T-helper 2 cell treated with Interferon-gamma antibody and Interleukin-4, amounts not matched to agents 5 μg/mL and 100 μg/mL, for 36 hours (primary cell): ENCODE results near the gene TBC1D7.

Experiments used
- DNase-seq: peaks from one replicate; pipeline ENCODE4 v3.0.0; 2021; ENCODE audit warnings: low spot score
- H3K27ac Mint-ChIP-seq: one replicate; pipeline ENCODE4 v1.8.0; 2021; ENCODE audit warnings: mild to moderate bottlenecking, mixed read lengths
- H3K27me3 Mint-ChIP-seq: one replicate; pipeline ENCODE4 v1.8.0; 2021; ENCODE audit warnings: low read depth, mixed read lengths
- H3K36me3 Mint-ChIP-seq: one replicate; pipeline ENCODE4 v1.8.0; 2021; ENCODE audit warnings: low read depth, mixed read lengths
- H3K4me1 Mint-ChIP-seq: one replicate; pipeline ENCODE4 v1.8.0; 2021; ENCODE audit warnings: low read depth, mixed read lengths
- H3K4me3 Mint-ChIP-seq: one replicate; pipeline ENCODE4 v1.8.0; 2022; ENCODE audit warnings: mild to moderate bottlenecking, moderate library complexity, mixed read lengths
- H3K9me3 Mint-ChIP-seq: one replicate; pipeline ENCODE4 v1.8.0; 2021; ENCODE audit warnings: mixed read lengths

The TBC1D7 gene

GRCh38 chr6:13328076-13328874, at the start of gene TBC1D7:
Gene TBC1D7, minus strand, starts transcription at chr6:13328537. Its CDS starts 1,639 bp downstream, at chr6:13326898.
- peaks cover 33% of the 10 kb centered on the region for H3K4me1 Mint-ChIP-seq
- DNase-seq, result peak; percentile 95
- H3K9me3 Mint-ChIP-seq, result no peaks in the 10 kb centered on the region
- peaks cover 21% of the 10 kb centered on the region for H3K36me3 Mint-ChIP-seq
- peak within 1 kb of the TSS; percentile 94 for H3K4me3 Mint-ChIP-seq
- H3K27me3 Mint-ChIP-seq, result no peaks in the 10 kb centered on the region
- peak within 1 kb of the TSS; percentile 92 for H3K27ac Mint-ChIP-seq

DNA sequence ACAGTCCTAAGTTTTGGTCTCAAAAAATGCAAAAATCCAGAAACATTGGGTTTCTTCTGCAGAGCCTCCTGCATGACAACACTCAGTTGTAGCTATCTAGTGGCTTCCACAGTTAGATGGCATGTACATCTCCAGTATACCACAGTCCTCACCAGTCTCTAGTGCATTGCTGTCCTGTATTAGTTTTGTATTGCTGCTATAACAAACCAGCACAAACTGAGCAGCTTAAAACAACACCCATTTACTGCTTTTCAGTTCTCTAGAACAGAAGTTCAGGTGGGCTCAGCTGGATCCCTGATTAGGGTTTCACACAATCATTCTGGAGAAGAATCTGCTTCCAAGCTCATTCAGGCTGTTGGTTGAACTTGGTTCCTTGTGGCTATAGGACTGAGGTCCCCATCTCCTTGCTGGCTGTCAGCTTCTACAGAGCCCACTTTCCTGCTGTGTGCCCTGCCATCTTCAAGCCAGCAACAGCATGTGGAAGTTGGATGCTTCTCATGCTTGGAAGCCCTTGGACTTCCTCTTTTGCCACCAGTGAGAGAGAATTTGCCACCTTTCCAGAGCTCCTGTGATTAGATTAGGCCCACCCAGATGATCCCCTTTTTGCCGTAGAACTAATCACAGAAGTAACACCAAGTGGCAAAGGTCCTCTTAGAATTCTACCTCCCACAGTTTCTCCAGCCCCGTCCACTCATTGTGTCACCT, 48.9 kb upstream of the TBC1D7 start:
- Mint-ChIP-seq H3K4me3 (no peak overlapping the region), H3K9me3 (no peaks in the 10 kb centered on the region), H3K4me1 (peaks cover 22% of the 10 kb centered on the region), H3K27me3 (peaks cover 4% of the 10 kb centered on the region), H3K36me3 (peaks cover 4% of the 10 kb centered on the region), H3K27ac (no peak overlapping the region)
- no peak for DNase-seq

DNA sequence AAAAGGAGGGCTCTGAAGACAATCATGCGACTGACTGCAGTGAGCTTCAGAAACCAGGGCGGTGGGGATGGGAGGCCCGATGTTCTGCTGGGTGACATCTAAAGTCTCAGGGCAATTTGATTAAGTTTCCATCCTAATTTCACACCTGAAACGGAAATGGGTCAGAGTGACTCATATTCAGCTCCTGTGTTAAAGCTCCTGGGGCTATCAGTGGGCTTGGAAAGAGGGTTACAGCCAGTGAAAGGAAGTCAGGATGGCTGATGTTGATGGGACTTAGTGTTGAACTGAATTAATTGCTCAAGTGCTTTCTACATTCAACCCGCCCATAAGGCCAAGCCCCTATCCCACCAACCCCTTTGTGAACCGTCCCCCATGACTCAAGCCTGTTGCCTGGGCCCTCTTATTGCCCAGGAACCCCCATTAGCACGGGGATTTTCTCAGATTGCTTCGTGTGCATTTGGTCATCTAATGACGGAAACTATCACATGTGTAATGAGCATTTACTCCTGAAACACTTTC, 47.1 kb upstream of the TBC1D7 start:
- Mint-ChIP-seq H3K36me3 (peaks cover 2% of the 10 kb centered on the region), H3K4me3 (no peak overlapping the region), H3K4me1 (peaks cover 17% of the 10 kb centered on the region), H3K9me3 (no peaks in the 10 kb centered on the region), H3K27ac (no peak overlapping the region), H3K27me3 (peaks cover 4% of the 10 kb centered on the region)
- peak; percentile 24 for DNase-seq

GRCh38 chr6:13373919-13374318, 45.6 kb upstream of the TBC1D7 start:
- Mint-ChIP-seq H3K27ac (no peak overlapping the region), H3K4me1 (peaks cover 17% of the 10 kb centered on the region), H3K4me3 (no peak overlapping the region), H3K36me3 (peaks cover 2% of the 10 kb centered on the region), H3K27me3 (peaks cover 4% of the 10 kb centered on the region), H3K9me3 (no peaks in the 10 kb centered on the region)
- DNase-seq, result no peak

GRCh38 chr6:13373488-13373886, 45.1 kb upstream of the TBC1D7 start:
- H3K27me3 Mint-ChIP-seq, result peaks cover 4% of the 10 kb centered on the region
- no peak overlapping the region for H3K4me3 Mint-ChIP-seq
- peaks cover 17% of the 10 kb centered on the region for H3K4me1 Mint-ChIP-seq
- H3K9me3 Mint-ChIP-seq, result no peaks in the 10 kb centered on the region
- DNase-seq, result no peak
- H3K36me3 Mint-ChIP-seq, result peaks cover 2% of the 10 kb centered on the region
- H3K27ac Mint-ChIP-seq, result no peak overlapping the region

DNA sequence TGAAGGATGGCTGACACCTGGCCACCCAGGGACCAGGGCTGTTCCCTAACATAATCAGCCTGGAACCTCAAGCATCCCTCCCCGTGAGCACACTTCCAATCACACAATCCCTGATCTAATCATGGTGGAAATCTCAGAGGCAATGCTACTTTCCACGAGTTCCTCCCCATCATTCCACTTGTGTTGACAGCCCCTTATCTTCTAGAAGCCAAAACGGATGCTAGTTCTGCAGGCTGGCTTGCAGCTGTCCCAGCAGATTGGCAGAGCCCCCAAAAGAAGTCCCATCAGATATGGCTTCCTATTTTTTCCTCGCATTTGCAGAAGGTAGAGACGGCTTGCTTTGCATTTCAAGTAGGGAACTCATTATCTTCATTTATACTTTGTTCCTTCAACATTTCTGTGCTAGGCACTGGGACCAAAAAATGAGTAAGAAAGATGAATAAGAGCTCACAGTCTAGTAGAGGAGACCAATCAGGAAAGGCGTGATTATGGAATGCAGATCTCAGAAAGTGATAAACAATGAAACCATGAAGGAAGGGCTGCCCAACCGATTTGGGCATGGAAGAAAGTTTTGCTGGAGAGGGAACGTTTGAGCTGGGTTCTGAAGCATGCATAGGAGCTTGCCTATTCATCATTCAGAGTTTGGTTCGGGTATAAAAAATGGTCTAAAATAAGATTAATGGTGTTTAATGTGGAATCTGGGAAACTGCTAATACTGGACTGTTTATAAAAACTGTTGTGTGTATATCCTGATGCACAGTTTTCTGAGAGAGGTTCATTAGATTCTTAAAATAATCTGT, 44.6 kb upstream of the TBC1D7 start:
- Mint-ChIP-seq H3K27ac (no peak overlapping the region), H3K9me3 (no peaks in the 10 kb centered on the region), H3K36me3 (peaks cover 2% of the 10 kb centered on the region), H3K4me1 (peaks cover 17% of the 10 kb centered on the region), H3K27me3 (peaks cover 4% of the 10 kb centered on the region), H3K4me3 (no peak overlapping the region)
- no peak for DNase-seq

DNA sequence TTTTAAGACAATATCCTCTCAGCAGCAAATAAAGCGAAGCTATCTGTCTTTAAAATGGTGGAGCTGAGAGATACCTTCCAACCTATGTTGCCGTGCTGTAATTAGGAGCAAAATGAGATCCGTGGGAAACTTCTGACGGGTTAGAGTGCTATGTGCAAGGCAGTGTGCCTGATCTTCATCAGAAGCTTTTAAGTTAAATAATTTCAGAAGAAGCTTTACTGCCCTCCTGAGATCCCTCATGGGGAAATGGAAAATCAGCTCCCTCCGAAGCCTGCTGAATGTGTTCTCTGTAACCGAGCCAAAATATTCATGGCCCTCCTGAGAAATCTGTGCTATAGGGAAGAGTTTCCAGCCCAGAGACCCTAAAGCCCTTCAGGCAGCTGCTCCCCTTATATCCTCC, 43.7 kb upstream of the TBC1D7 start:
- H3K27ac Mint-ChIP-seq, result no peak overlapping the region
- peaks cover 8% of the 10 kb centered on the region for H3K27me3 Mint-ChIP-seq

DNA sequence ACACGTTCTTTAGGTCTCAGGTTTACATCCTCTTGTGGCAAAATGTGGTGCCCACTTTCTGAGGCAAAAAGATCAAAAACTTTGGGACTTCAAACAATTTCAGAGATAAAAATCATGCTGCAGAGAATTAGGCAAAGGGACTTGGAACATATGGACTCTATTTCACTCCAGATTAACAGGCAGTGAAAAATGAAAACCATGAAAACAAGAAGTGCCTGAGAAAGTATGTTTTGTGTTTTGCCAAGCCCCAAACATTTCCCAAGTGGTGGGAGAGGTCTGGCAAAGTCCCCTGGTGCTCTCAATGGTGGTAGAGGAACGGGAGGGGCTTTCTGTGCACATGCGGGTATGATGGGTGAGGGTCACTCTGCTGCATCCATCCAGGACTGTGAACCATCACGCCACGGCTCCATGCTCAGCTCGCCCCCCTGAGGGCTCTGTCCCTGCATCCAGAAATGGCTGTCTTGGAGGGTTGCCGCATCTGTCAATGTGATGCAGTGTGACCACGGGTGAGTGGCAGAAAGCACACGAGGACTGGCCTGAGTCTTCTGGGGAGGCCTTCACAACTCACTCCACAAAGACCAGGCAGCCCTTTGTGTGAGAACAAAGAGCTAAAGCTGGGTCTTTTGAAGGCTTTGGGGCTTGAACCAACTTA, 43.2 kb upstream of the TBC1D7 start:
- Mint-ChIP-seq H3K27me3 (peaks cover 9% of the 10 kb centered on the region), H3K4me1 (peaks cover 17% of the 10 kb centered on the region), H3K9me3 (no peaks in the 10 kb centered on the region), H3K4me3 (no peak overlapping the region), H3K27ac (no peak overlapping the region), H3K36me3 (no peaks in the 10 kb centered on the region)
- no peak for DNase-seq

More for the DNA sequence above, 43.7 kb upstream of the TBC1D7 start:
- no peak overlapping the region for H3K4me3 Mint-ChIP-seq
- peaks cover 17% of the 10 kb centered on the region for H3K4me1 Mint-ChIP-seq
- H3K9me3 Mint-ChIP-seq, result no peaks in the 10 kb centered on the region
- no peak for DNase-seq
- no peaks in the 10 kb centered on the region for H3K36me3 Mint-ChIP-seq

DNA sequence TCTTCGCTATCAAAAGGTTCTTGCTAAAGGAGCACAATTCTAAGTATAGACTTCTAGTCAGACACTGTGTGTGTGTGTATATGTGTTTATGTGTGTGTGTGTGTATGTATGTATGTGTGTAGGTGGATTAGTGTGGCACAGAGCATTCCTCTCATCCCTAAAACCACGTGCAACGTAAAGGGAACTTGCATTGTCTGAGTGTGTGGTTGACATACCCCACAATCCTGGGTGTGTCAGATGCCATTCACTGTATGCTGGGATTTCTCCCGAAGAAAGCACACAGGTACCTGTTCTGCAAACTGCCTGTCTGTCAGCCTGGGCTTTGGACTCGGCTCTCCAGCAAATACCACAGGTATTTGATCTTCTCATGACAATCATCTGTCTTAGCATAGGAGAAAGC, 42.3 kb upstream of the TBC1D7 start:
- no peaks in the 10 kb centered on the region for H3K9me3 Mint-ChIP-seq

GRCh38 chr6:13369591-13369990, 41.3 kb upstream of the TBC1D7 start:
- H3K4me1 Mint-ChIP-seq, result peaks cover 6% of the 10 kb centered on the region
- no peak overlapping the region for H3K27ac Mint-ChIP-seq

More for the DNA sequence above, 42.3 kb upstream of the TBC1D7 start:
- peaks cover 13% of the 10 kb centered on the region for H3K4me1 Mint-ChIP-seq
- peaks cover 9% of the 10 kb centered on the region for H3K27me3 Mint-ChIP-seq
- H3K27ac Mint-ChIP-seq, result no peak overlapping the region
- H3K36me3 Mint-ChIP-seq, result no peaks in the 10 kb centered on the region
- H3K4me3 Mint-ChIP-seq, result no peak overlapping the region
- DNase-seq, result no peak

DNA sequence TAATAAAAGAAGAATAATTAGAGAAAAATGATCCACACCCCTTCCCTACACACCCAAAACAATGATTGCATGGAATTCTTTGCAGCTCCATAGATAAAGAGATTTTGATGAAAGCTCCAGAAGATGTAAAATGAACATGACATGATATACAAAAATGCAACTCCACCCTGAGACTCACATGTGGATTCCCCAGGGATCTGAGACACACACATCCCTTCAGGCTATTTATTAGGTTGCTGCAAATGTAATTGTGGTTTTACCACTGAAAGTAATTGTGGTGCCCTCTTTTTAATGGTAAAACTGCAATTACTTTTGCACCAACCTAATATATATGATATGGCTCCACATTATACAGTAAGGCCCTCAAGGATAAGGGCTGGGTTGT, 40.4 kb upstream of the TBC1D7 start:
- H3K27ac Mint-ChIP-seq, result no peak overlapping the region
- H3K4me3 Mint-ChIP-seq, result no peak overlapping the region
- peaks cover 5% of the 10 kb centered on the region for H3K4me1 Mint-ChIP-seq
- no peak for DNase-seq
- peaks cover 9% of the 10 kb centered on the region for H3K27me3 Mint-ChIP-seq
- no peaks in the 10 kb centered on the region for H3K9me3 Mint-ChIP-seq
- no peaks in the 10 kb centered on the region for H3K36me3 Mint-ChIP-seq

More at GRCh38 chr6:13369591-13369990, 41.3 kb upstream of the TBC1D7 start:
- Mint-ChIP-seq H3K4me3 (no peak overlapping the region), H3K9me3 (no peaks in the 10 kb centered on the region), H3K27me3 (peaks cover 9% of the 10 kb centered on the region), H3K36me3 (no peaks in the 10 kb centered on the region)
- DNase-seq, result no peak

DNA sequence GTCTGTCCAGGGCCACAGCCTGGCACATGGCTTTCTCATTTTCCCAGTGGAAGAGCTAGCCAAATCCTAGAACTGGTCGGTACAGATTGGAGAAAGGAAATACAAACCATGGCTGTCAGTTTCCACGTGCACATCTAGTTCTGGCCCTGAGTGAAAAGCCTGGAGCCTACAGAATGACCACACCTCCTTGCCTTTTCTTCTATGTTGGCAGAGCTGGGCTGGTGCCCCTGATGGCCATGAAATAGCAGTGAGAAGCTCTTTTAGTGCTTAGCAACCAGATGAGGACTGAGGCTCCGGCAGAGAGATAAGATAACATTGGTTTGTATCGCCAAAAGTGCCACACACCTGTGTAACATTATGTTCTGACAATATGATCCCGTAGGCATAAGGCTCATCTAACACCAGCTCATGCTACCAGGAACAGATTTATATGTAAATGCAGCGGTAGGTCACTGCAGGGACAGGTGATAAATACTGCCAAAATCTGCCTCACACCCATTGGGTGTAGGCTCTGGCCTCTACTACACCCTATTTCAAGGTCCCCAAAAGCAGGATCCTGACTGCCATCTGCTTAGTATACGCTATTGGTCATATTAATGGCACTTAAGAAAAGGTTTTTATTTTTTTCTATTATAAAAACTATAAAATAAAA, 39.9 kb upstream of the TBC1D7 start:
- no peaks in the 10 kb centered on the region for H3K36me3 Mint-ChIP-seq
- no peak overlapping the region for H3K4me3 Mint-ChIP-seq
- peaks cover 5% of the 10 kb centered on the region for H3K4me1 Mint-ChIP-seq
- no peaks in the 10 kb centered on the region for H3K9me3 Mint-ChIP-seq
- DNase-seq, result no peak
- no peak overlapping the region for H3K27ac Mint-ChIP-seq
- H3K27me3 Mint-ChIP-seq, result peaks cover 9% of the 10 kb centered on the region

- H3K4me1 Mint-ChIP-seq, result no peaks in the 10 kb centered on the region
- H3K27ac Mint-ChIP-seq, result no peak overlapping the region
- H3K4me3 Mint-ChIP-seq, result no peak overlapping the region
- no peaks in the 10 kb centered on the region for H3K9me3 Mint-ChIP-seq
- no peak for DNase-seq
- peaks cover 5% of the 10 kb centered on the region for H3K27me3 Mint-ChIP-seq
- H3K36me3 Mint-ChIP-seq, result no peaks in the 10 kb centered on the region
Measured at GRCh38 chr6:13367396-13367795, 39.1 kb upstream of the TBC1D7 start.
